Colonic mucosa (tissue), 4 donors: Measurements from ENCODE around the gene ADGRV1. TPM values are rescaled to one million over a fixed set of nuclear protein-coding genes. Genes with fewer than 3 reads are reported as not detected.
"Not testable (repeated sequence)": the region's sequence is repeated elsewhere in the genome, so short reads cannot be mapped to it uniquely, and the experiment has no call there.

Experiments
- DNase-seq: peaks from one replicate; pipeline ENCODE4 v3.0.0-alpha.2; 2020
- H3K27ac ChIP-seq: fragments of 200-600 bp; one replicate; pipeline ENCODE4 v1.8.0; 2021
- H3K27me3 ChIP-seq: fragments of 200-600 bp; one replicate; pipeline ENCODE4 v1.8.0; 2021
- H3K36me3 ChIP-seq: fragments of 200-600 bp; one replicate; pipeline ENCODE4 v1.8.0; 2021
- H3K4me1 ChIP-seq: fragments of 200-600 bp; one replicate; pipeline ENCODE4 v1.8.0; 2021; ENCODE audit warnings: mild to moderate bottlenecking
- H3K4me3 ChIP-seq: fragments of 200-600 bp; one replicate; pipeline ENCODE4 v1.8.0; 2021
- H3K9ac ChIP-seq, 2 donors: one replicate each; pipeline ENCODE4 v1.7.0; 2013; ENCODE audit warnings: control low read depth in 2 of 2, low read depth in 2 of 2, low read length in 2 of 2
- H3K9me3 ChIP-seq: fragments of 200-600 bp; one replicate; pipeline ENCODE4 v1.8.0; 2021
- intact Hi-C: fragments of 100-400 bp; cut with DNase I; formaldehyde crosslinking; loops from one replicate; pipeline ENCODE4 v1.14.1; 2022
- total RNA-seq, 2 donors: library from RNA; stranded (reverse); fragmentation: NEBNext Ultra II Directional in 1 of 2; extraction: Animal tissue kit (Norgen Biotek cat#: 25700) in 1 of 2; gene quantifications; one replicate each; pipeline ENCODE4 v1.2.1, GENCODE V29; 2021
- TF ChIP-seq, protein P1 (sequence below): fragments of 200-600 bp; IDR thresholded peaks from one replicate; pipeline ENCODE4 v1.8.0; 2022; ENCODE audit warnings: antibody characterized with exemption, mild to moderate bottlenecking
- donor health status: healthy.
- donor health status: DM: no; HTN: no; CAD: no.
- donor health status: DM: no; HTN: no; CAD: no.

ADGRV1 gene
- total RNA-seq, 2 donors from 2014 or later: 5.1 to 12.9 TPM

DNA sequence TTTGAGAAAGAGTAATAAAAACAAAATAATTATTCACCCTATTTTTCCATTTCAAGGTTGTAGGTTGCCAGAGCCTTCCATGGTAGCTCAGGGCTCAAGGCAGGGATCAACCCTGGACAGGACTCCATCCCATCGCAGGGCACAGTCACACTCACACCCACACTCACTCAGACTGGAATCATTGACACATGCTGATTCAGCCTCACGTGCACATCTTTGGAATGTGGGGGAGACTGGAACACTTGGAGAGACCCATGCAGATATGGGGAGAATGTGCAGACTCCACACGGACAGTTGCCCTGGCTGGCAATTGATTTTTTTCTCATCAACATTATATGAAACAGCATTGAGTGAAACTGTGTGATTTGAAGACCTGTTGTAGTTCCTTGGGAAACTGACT, 234.1 kb downstream of the ADGRV1 start:
- DNase-seq: no peak
- Histone ChIP-seq H3K9me3 (no peaks in the 10 kb centered on the region), H3K27me3 (no peaks in the 10 kb centered on the region), H3K4me3 (no peak overlapping the region), H3K27ac (no peak overlapping the region), H3K4me1 (no peaks in the 10 kb centered on the region), H3K9ac (no peak overlapping the region), H3K36me3 (no peaks in the 10 kb centered on the region)
- TF ChIP-seq, protein P1, sequence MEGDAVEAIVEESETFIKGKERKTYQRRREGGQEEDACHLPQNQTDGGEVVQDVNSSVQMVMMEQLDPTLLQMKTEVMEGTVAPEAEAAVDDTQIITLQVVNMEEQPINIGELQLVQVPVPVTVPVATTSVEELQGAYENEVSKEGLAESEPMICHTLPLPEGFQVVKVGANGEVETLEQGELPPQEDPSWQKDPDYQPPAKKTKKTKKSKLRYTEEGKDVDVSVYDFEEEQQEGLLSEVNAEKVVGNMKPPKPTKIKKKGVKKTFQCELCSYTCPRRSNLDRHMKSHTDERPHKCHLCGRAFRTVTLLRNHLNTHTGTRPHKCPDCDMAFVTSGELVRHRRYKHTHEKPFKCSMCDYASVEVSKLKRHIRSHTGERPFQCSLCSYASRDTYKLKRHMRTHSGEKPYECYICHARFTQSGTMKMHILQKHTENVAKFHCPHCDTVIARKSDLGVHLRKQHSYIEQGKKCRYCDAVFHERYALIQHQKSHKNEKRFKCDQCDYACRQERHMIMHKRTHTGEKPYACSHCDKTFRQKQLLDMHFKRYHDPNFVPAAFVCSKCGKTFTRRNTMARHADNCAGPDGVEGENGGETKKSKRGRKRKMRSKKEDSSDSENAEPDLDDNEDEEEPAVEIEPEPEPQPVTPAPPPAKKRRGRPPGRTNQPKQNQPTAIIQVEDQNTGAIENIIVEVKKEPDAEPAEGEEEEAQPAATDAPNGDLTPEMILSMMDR: no peak
- intact Hi-C loops: no loop called here

DNA sequence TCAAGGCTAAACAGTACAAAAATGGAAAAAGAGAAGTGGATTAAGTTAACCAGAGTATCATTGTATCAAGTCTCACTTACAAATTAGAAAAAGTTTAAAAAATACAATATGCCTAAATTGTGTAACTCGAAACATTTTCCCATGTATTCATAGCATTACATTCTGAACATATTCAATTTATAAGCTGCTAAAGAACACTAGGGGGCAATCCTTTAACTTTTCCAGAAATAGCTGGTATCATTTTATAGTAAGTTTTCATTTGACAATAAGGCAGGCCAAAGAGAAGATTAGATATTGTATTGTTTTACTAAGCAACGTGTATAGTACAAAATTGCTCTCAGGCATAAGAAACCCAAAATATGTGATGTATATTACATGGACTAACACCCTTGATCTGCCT, 234.6 kb downstream of the ADGRV1 start:
- H3K9me3 ChIP-seq: no peaks in the 10 kb centered on the region
- no peak overlapping the region for H3K4me3 ChIP-seq
- H3K27ac ChIP-seq: no peak overlapping the region
- DNase-seq: no peak
- no peaks in the 10 kb centered on the region for H3K36me3 ChIP-seq
- H3K9ac ChIP-seq: no peak overlapping the region
- intact Hi-C loops: no loop called here
- no peaks in the 10 kb centered on the region for H3K4me1 ChIP-seq
- TF ChIP-seq, protein P1: no peak
- no peaks in the 10 kb centered on the region for H3K27me3 ChIP-seq

DNA sequence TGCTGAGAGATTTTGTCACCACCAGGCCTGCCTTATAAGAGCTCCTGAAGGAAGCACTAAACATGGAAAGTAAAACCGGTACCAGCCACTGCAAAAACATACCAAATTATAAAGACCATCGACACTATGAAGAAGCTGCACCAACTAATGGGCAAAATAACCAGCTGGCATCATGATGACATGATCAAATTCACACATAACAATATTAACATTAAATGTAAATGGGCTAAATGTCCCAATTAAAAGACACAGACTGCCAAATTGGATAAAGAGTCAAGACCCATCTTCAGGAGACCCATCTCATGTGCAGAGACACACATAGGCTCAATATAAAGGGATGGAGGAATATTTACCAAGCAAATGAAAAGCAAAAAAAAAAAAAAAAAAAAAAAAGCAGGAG, 238.3 kb downstream of the ADGRV1 start:
- H3K9ac ChIP-seq, DNase-seq, H3K4me1 ChIP-seq, H3K27ac ChIP-seq, H3K9me3 ChIP-seq, H3K36me3 ChIP-seq, H3K27me3 ChIP-seq, intact Hi-C loops, H3K4me3 ChIP-seq: not testable (repeated sequence)

DNA sequence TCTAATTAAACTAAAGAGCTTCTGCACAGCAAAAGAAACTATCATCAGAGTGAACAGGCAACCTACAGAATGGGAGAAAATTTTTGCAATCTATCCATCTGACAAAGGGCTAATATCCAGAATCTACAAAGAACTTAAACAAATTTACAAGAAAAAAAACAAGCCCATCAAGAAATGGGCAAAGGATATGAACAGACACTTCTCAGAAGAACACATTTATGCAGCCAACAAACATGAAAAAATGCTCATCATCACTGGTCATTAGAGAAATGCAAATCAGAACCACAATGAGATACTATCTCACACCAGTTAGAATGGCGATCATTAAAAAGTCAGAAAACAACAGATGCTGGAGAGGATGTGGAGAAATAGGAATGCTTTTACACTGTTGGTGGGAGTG, 241.5 kb downstream of the ADGRV1 start:
- H3K4me3 ChIP-seq: not testable (repeated sequence)

DNA sequence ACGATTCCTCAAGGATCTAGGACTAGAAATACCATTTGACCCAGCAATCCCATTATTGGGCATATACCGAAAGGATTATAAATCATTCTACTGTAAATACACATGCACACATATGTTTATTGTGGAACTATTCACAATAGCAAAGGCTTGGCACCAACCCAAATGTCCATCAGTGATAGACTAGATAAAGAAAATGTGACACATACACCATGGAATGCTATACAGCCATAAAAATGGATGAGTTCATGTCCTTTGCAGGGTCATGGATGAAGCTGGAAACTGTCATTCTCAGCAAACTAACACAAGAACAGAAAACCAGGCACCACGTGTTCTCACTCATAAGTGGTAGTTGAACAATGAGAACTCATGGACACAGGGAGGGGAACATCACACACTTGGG, 241.9 kb downstream of the ADGRV1 start:
- H3K36me3 ChIP-seq, H3K4me1 ChIP-seq, H3K4me3 ChIP-seq, H3K9me3 ChIP-seq, H3K9ac ChIP-seq, intact Hi-C loops, H3K27ac ChIP-seq, H3K27me3 ChIP-seq, DNase-seq: not testable (repeated sequence)

More for the DNA sequence above, 241.5 kb downstream of the ADGRV1 start:
- H3K4me1 ChIP-seq, H3K9me3 ChIP-seq, H3K9ac ChIP-seq, H3K27me3 ChIP-seq, H3K36me3 ChIP-seq, intact Hi-C loops, H3K27ac ChIP-seq, DNase-seq: not testable (repeated sequence)

DNA sequence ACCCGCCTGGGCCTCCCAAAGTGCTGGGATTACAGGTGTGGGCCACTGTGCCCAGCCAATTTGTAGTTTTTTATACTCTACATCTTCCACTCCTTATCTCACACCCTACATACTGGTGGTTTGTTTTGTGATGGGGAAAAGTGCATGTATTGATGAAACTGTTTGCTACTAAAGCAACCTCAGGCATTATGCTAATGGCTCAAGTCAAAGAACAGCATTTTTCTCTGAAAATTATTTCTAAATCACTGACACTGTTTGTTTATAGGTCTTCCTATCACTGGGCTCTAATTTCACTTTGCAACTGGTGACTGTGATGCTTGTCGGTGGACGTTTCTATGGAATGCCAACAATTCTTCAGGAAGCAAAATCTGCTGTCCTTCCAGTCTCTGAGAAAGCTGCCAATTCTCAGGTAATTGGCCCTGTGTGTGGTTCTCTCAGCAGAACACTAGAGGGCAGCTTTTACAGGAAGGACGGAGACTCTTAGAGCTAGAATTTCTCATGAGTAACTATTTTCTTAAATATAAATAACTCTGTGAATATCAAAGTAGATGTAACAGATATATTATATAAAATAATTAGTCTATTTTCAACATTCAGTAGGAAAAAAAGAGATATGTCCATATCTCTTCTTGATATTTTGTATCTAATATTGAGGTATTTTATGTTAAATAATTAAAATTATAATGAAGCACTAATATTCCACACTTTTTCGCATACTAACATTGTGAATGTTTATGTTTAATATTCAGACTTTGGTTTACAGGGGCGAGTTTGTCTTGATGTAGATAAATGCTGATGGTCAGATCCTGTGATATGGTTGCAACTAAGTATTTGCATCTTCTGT, 244.1 kb downstream of the ADGRV1 start:
- Histone ChIP-seq H3K27ac (no peak overlapping the region), H3K27me3 (no peaks in the 10 kb centered on the region), H3K36me3 (no peaks in the 10 kb centered on the region), H3K9me3 (no peaks in the 10 kb centered on the region), H3K4me3 (no peak overlapping the region), H3K4me1 (no peaks in the 10 kb centered on the region), H3K9ac (no peak overlapping the region)
- DNase-seq: peak; percentile 27
- intact Hi-C loops: no loop called here
- TF ChIP-seq, protein P1: peak; percentile 63

DNA sequence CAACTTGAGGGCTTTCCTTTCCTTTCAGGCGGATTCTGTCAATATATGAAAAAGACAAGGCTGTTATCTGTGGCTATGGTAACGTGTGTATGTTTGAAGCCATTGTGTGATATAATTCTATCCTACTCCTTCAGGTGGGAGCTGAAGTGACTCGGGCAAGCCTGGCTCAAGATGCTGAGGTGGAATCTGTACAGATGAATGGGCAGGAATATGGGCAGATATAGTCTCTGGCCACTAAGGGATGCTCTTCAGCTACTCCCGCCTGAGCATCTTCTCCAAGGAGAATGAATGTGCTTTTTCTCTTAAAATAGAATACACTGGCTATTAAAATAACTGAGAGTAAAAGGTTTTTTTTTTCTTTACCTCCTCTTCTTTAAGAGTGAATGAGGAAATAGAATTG, 244.8 kb downstream of the ADGRV1 start:
- no peak for DNase-seq
- intact Hi-C loops: no loop called here
- no peaks in the 10 kb centered on the region for H3K4me1 ChIP-seq
- H3K9ac ChIP-seq: no peak overlapping the region
- H3K36me3 ChIP-seq: no peaks in the 10 kb centered on the region
- no peaks in the 10 kb centered on the region for H3K9me3 ChIP-seq
- no peak overlapping the region for H3K4me3 ChIP-seq
- no peak overlapping the region for H3K27ac ChIP-seq
- TF ChIP-seq, protein P1: no peak
- H3K27me3 ChIP-seq: no peaks in the 10 kb centered on the region
